IPS-18c (cell line): Measurements from ENCODE around the gene MRTFA.

Source experiments
- H3K4me3 ChIP-seq: 2 replicates; pipeline ENCODE4 v1.7.0; 2013; ENCODE audit warnings: low read depth, mild to moderate bottlenecking, low read length, moderate library complexity; ENCODE audit not compliant: insufficient read depth
- H3K9me3 ChIP-seq: one replicate; pipeline ENCODE4 v1.6.1; 2013; ENCODE audit warnings: mild to moderate bottlenecking, low read length, moderate library complexity; ENCODE audit not compliant: control insufficient read depth, insufficient read depth

Gene MRTFA

DNA sequence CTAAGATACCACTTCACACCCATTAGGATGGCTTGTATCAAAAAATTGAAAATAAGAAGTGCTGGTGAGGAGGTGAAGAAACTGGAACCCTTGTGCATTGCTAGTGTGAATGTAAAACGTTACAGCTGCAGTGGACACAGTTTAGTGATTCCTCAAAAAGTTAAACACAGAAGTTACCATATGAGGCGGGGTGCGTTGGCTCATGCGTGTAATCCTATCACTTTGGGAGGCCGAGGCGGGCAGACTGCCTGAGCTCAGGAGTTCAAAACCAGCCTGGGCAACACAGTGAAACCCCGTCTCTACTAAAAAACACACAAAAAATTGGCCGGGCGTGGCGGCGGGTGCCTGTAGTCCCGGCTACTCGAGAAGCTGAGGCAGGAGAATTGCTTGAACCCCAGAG, 222.6 kb downstream of the MRTFA start:
- H3K9me3 ChIP-seq, result peaks cover 3% of the 10 kb centered on the region
- no peak overlapping the region for H3K4me3 ChIP-seq

DNA sequence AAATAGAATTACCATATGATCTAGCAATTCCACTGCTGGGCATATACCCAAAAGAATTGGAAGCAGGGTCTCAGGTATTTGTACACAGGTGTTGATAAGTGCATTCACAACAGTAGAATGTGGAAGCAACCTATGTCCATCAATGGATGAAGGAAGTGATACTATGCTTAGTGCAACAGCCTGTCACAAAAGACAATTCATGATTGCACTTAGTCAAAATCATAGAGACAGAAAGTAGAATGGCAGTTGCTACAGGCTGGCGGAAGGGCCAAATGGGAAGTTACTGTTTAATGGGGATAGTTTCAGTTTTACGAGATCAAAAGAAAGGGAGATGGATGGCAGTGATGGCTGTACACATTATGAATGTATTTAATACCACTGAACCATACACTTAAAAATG, 224.1 kb downstream of the MRTFA start:
- H3K9me3 ChIP-seq, result peaks cover 3% of the 10 kb centered on the region

DNA sequence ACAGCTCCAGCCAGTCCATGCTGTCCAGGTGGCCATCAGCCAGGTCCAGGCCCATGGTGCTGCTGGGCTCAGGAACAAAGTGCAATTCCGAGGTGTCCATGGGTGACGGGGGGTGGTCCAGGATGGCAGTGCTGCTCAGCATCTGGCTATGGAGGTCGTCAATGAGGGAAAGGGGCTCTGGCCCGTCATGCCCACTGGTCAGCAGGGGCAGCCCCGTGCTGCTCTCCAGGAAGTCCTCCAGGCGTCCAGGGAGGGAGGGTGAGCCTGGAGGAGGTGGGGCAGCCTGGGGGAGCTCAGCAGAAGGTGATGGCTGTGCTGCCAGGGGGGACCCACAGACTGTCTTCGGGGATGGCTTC, 225.0 kb downstream of the MRTFA start:
- Histone ChIP-seq H3K4me3 (no peak overlapping the region), H3K9me3 (peaks cover 1% of the 10 kb centered on the region)

More for the DNA sequence above, 224.1 kb downstream of the MRTFA start:
- H3K4me3 ChIP-seq, result no peak overlapping the region

DNA sequence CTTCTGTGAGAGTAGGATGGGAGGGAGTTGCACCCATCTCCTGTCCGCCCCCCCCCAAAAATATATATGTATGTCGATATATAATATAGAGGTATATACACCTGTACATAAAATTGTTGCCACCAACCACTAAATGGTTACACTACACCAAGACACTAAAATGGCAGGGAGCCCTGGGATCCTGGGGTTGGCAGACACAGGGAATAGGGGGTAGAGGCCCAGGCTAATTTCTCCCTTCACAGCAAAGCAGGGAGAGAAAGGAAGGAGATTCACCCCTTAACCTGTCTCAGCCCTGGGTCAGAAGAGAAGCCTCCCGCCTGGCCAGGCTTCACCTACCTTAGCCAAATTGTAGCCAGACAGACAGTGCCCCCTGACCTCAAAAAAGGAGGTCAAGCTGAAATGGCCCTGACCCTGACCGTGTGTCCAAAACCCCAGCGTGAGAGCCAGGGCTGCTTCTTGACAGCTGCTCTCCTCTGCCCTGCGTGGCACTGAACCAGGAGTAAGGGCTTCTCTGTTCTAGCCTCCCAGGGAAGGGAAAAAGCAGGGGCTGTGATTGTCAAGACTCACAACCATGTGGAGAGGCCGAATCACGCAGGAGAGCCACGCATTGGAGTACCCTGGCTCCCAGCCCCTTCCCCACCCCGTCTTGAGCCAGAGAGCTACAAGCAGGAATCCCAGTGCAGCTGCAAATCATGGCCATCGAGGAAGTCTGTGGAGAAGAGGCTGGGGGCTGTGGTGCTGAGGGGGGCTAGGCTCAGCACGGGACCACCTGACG, 225.6 kb downstream of the MRTFA start:
- H3K4me3 ChIP-seq, result no peak overlapping the region
- no peaks in the 10 kb centered on the region for H3K9me3 ChIP-seq

DNA sequence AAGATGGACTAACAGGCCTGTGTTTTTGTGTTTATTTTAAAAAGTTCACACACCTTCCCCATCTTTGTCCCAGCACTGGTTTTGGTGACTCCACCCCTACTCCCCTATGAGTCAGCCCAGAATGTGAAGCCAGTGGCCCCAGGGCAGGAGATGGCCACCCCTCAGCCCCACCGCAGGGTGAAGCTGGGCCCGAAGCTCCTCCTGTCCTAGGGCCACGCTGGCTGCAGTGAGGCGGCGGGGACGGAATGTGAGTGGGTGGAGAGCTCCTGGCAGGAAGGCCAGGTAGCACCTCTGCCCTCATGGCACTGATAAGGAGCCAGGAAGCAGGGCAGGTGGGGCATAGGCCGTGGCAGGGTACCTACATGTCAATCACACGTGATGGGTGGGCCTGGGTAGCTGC, 226.2 kb downstream of the MRTFA start:
- H3K9me3 ChIP-seq, result no peaks in the 10 kb centered on the region
- no peak overlapping the region for H3K4me3 ChIP-seq

DNA sequence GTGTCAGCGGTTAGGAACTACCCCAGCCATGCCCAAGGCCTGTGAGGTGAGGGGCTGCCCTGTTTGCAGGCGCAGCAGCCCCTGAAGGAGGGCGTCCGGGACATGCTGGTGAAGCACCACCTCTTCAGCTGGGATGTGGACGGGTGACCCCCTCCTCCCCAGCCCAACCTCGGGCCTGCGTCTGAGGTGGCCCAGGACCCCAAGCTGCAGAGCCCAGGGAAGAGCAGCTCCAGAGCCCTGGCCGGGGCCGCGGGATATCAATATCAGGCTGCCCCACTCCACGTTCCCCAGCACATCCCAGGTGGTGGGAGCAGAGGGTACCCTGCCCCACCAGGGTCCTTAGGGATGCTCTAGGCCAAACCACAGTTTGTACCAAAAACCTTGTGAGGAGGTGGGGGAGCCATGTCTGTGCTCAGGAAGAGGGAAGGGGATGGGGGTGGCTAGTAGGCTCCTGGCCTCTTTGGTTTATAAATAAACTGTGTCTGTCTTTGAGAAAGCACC, 226.9 kb downstream of the MRTFA start:
- Histone ChIP-seq H3K4me3 (no peak overlapping the region), H3K9me3 (no peaks in the 10 kb centered on the region)

DNA sequence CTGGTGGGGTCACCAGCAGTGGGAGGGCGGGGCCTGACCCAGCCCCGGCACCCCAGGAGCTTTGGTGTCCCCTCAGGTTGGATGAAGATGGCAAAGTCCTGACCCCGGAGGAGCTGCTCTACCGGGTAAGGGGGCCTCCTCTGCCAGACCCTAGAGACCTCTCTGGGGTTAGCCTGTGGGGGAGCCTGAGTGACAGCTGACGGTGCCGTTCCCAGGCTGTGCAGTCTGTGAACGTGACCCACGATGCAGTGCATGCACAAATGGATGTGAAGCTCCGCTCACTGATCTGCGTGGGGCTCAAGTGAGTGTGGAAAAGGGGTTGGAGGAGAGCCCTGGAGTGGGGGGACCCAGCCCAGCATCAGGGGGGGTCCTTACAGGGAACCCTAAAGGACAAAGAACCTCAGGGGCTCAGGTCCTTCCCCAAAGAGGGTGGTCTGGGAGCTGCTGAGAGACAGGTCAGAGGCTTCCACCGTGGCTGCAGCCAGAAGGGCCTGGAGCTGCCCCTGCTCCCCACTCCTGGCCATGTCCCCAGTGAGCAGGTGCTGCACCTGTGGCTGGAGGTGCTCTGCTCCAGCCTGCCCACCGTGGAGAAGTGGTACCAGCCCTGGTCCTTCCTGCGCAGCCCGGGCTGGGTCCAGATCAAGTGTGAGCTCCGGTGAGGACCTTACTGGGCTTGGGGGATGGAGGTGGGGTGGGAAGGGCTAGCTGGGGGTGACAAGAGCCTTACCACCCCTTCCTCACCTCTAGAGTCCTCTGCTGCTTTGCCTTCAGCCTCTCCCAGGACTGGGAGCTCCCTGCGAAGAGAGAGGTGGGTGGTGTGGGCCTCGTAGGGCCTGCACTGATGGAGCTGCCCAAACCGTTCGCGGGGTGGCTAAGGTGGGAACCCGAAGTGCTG, 227.6 kb downstream of the MRTFA start:
- no peak overlapping the region for H3K4me3 ChIP-seq
- no peaks in the 10 kb centered on the region for H3K9me3 ChIP-seq

DNA sequence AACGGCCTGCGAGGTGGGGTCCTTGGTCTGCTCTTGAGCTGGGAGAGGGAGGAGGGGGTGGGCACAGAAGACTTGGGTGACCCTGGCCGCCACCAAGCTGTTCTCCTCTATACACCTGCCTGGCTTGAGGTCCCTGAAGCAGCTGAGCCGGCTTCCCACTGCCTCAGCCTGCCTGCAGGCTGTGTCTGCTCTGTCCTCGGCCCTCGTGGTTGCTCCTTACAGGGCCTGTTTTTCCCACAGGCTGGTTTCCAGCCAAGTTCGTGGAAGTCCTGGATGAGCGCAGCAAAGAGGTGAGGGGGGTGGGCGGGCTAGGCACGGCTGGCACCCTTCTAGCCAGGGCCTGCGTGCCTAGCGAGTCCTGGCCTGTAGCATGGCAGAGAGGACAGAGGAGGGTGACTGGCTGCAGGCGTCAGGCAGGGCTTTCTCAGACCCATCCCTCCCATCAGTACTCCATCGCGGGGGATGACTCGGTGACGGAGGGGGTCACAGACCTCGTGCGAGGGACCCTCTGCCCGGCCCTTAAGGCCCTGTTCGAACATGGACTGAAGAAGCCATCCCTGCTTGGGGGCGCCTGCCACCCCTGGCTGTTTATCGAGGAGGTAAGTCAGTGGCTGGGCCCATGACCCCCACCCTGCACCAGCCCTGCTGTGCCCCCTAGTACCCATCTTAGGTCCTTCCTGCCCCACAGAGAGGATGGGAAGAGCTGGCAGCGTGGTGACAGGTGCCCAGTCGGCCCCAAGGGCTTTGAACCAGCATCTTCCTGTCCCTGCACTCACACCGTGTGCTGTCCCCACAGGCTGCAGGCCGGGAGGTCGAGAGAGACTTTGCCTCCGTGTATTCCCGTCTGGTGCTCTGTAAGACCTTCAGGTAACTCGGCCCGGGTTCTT, 228.4 kb downstream of the MRTFA start:
- Histone ChIP-seq H3K9me3 (no peaks in the 10 kb centered on the region), H3K4me3 (no peak overlapping the region)

DNA sequence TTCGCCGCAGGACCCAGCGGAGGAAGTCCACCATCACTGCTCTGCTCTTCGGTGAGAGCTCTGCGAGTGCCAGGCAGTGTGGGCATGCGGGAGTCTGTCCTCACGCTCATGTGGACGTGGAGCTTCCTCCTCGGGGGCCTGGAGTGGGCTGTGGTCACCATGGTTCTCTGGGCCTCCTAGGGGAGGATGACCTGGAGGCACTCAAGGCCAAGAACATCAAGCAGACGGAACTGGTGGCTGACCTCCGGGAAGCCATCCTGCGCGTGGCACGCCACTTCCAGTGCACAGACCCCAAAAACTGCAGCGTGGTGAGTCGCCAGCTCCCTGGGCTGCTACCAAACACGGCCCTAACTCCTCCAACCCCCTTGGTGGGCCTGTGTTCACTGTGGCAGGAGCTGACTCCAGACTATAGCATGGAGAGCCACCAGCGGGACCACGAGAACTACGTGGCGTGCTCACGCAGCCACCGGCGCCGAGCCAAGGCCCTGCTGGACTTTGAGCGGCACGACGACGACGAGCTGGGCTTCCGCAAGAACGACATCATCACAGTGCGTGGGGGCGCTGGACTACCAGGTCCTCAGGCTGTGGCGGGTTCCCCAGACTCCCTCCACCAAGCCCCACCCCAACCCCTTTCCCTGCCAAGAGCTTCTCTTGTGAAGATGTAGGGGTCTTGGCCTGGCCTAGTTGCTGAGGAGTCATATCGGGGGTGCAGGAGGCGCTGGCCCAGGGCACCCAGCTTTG, 229.3 kb downstream of the MRTFA start:
- no peak overlapping the region for H3K4me3 ChIP-seq
- H3K9me3 ChIP-seq, result no peaks in the 10 kb centered on the region

DNA sequence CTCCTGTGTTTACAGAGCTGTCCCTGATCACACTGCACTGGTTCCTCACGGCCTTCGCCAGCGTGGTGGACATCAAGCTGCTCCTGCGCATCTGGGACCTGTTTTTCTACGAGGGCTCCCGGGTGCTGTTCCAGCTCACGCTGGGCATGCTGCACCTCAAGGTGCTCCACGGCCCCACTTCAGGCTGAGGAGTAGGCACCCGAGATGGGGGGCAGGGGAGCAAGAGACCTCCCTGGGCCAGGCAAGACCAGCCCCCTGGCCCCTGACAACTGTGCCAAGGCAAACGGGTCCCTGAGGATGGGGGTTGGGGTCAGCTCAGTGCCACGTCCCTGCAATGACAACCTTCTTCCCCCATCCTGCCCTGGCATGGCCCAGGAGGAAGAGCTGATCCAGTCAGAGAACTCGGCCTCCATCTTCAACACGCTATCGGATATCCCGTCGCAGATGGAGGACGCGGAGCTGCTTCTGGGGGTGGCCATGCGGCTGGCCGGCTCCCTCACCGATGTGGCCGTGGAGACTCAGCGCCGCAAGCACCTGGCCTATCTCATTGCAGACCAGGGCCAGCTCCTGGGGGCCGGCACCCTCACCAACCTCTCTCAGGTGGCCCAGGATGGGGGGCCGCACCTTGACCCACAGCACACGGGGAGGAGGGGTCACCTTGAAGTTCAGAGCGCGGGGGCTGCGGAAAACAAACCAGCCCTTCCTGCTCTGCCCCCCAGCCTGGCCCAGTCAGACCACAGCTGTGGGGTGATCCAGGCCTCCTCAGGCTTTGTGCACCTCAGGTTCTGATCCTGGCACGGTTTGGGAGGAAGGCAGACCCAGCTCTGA, 230.2 kb downstream of the MRTFA start:
- Histone ChIP-seq H3K9me3 (no peaks in the 10 kb centered on the region), H3K4me3 (no peak overlapping the region)

DNA sequence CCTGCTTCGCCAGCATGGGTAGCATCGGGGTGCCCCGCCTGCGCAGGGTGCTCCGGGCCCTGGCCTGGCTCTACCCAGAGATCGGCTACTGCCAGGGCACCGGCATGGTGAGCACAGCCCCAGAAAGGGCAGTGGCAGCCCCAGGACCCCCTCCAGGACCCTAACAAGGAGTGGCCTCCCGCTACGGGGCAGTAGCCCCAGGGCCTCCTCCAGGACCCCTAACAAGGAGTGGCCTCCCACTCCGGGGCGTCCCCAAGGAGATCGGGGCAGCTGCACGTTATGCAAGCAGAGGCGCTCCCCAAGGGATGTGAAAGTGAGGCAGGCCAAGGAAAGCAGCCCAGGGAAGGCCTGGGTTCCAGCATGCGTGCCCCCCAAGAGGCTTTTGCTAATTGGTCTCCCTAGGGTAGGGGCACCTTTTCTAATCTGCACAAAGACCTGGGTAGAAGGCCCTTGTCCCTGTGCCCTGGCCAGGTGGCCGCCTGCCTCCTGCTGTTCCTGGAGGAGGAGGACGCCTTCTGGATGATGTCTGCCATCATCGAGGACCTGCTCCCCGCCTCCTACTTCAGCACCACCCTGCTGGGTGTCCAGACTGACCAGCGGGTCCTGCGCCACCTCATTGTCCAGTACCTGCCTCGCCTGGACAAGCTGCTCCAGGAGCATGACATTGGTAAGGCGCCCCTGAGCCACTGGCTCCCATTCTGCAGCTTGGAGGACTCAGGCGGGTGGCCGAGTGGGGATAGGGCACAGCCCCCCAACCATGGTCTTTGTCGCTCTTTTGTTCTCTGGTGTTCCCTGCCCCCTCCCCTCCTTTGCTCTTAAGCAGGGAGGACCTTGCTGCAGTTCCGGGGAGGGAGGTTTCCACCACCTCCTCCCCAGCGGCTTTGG, 231.1 kb downstream of the MRTFA start:
- Histone ChIP-seq H3K9me3 (no peaks in the 10 kb centered on the region), H3K4me3 (no peak overlapping the region)

DNA sequence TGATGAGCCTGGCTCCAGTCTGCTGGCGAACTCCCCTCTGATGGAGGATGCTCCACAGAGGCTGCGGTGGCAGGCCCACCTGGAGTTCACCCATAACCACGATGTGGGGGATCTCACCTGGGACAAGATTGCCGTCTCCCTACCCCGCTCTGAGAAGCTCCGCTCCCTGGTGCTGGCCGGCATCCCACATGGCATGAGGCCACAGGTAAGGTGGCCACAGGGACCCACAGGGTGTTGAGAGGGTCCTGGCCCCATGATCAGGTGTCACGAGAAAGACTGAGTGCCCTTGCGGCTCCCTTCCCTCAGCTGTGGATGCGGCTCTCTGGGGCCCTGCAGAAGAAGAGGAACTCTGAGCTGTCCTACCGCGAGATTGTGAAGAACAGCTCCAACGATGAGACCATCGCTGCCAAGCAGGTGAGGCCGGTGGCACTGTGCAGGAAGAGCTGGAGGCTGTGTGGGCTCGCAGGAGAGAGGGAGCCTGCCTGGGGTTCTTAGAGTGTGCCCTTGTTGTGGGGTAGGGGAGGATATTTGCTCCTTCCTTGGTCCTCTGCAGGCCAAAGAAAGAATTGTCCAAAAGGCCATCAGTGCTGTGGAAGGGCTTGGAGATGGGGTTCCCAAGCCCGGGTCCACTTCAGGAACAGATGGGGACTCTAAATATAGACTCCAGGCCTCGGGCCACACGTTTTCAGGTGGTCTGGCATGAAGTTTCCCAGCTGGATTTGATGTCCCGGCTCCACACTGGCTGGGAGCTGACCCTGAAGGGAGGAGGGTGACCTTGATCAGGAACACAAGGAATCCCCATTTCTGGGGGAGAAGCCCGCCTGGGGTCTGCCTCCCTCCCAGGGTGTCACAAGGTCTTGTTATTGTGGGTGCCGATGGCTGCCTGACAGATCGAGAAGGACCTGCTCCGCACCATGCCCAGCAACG, 232.0 kb downstream of the MRTFA start:
- Histone ChIP-seq H3K9me3 (no peaks in the 10 kb centered on the region), H3K4me3 (no peak overlapping the region)

DNA sequence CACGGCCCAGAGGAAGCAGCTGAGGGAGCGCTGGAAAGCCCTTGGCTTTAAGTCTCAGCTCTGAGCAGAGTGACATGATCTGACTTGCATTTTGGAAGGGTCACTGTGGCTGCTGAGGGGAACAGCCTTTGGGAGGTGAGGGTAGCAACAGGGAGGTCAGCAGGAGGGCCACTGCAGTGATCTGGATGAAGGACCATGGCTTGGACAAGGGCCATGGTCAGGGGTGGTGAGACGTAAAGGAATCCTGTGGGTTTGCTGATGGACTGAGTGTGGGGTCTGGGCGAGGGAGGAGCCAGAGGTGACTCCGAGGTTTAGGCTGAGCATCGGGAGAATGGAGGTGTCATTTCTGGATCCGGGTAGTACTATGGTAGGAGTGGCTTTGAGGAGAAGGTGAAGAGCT, 232.9 kb downstream of the MRTFA start:
- no peaks in the 10 kb centered on the region for H3K9me3 ChIP-seq

DNA sequence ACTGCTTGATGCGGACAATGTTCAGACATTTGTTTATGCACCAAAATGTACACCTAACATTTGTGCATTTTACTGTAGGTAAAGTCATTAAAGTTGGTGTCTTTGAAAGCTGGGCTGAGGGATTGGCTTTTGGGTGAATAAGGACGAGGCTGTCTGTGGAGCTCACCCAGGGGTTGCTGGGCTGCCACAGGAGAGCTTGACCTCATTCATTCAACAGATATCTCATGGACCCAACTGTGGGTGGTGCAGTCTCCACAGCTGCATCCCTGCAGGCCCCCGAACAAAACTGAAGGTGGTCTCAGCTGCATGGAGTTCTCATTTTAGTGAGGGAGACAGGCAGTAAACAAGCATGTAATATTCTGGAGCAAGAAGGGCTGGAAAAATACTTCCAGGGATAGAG, 233.4 kb downstream of the MRTFA start:
- H3K9me3 ChIP-seq, result no peaks in the 10 kb centered on the region
- H3K4me3 ChIP-seq, result no peak overlapping the region

More for the DNA sequence above, 232.9 kb downstream of the MRTFA start:
- no peak overlapping the region for H3K4me3 ChIP-seq
